HepG2 (cell line): ENCODE data around the gene CIROP. TPM values are rescaled to one million over a fixed set of nuclear protein-coding genes. Genes with fewer than 3 reads are reported as not detected.

Source experiments
- ARHGAP35 ChIP-seq: sonication (generic); formaldehyde crosslinking; IDR thresholded peaks from 2 replicates; pipeline ENCODE4 v1.9.0; 2022; ENCODE audit warnings: mild to moderate bottlenecking, inconsistent platforms, moderate library complexity, missing genetic modification reagents, borderline replicate concordance
- ATM ChIP-seq: fragments of 450-650 bp; IDR thresholded peaks from 2 replicates; pipeline ENCODE4 v1.7.1; 2017; ENCODE audit warnings: mild to moderate bottlenecking, borderline replicate concordance
- HMGA1 ChIP-seq: sonication (generic); formaldehyde crosslinking; conservative IDR thresholded peaks from 2 replicates; pipeline ENCODE4 v1.4.0; 2020; ENCODE audit warnings: missing genetic modification reagents
- MAZ ChIP-seq, 2 experiments: sonication (generic) in 1 of 2; formaldehyde crosslinking in 1 of 2; IDR thresholded peaks; 2 replicates each; pipeline versions ENCODE4 v1.5.0 to v1.6.1; 2012 to 2020; ENCODE audit warnings: low read depth in 2 of 2, mild to moderate bottlenecking in 2 of 2, borderline replicate concordance in 1 of 2, improper control_type of control experiment in 1 of 2, low read length in 1 of 2, missing genetic modification reagents in 1 of 2, moderate library complexity in 1 of 2
- MBNL3 ChIP-seq: fragments of 250-450 bp; sonication (Bioruptor Pico); conservative IDR thresholded peaks from 2 replicates; pipeline ENCODE4 v1.8.0; 2022; ENCODE audit warnings: mild to moderate bottlenecking, inconsistent platforms
- MTA3 ChIP-seq: sonication (generic); formaldehyde crosslinking; IDR thresholded peaks from 2 replicates; pipeline ENCODE4 v1.4.0; 2020; ENCODE audit warnings: missing genetic modification reagents
- NFYB ChIP-seq: sonication (generic); formaldehyde crosslinking; IDR thresholded peaks from 2 replicates; pipeline ENCODE4 v1.4.0; 2020; ENCODE audit warnings: missing genetic modification reagents
- PITX1 ChIP-seq: sonication (generic); formaldehyde crosslinking; IDR thresholded peaks from 2 replicates; pipeline ENCODE4 v1.5.1; 2020; ENCODE audit warnings: mild to moderate bottlenecking, missing genetic modification reagents
- RAD21 ChIP-seq: fragments of 450-650 bp; formaldehyde crosslinking; IDR thresholded peaks from 2 replicates; pipeline ENCODE4 v1.5.0; 2020; ENCODE audit warnings: mild to moderate bottlenecking
- RAD51 ChIP-seq: fragments of 450-650 bp; IDR thresholded peaks from 2 replicates; pipeline ENCODE4 v1.6.1; 2016; ENCODE audit warnings: borderline replicate concordance
- TBX2 ChIP-seq: sonication (generic); formaldehyde crosslinking; IDR thresholded peaks from 2 replicates; pipeline ENCODE4 v1.5.0; 2020; ENCODE audit warnings: missing genetic modification reagents, mild to moderate bottlenecking, borderline replicate concordance
- TEAD3 ChIP-seq: optimal IDR thresholded peaks from 2 replicates; pipeline ENCODE3; 2016; ENCODE audit warnings: borderline replicate concordance
- XRCC5 ChIP-seq: fragments of 200-400 bp; formaldehyde crosslinking; optimal IDR thresholded peaks from 2 replicates; pipeline ENCODE3; 2017; ENCODE audit warnings: mild to moderate bottlenecking, low read length
- ZBTB4 ChIP-seq: sonication (generic); formaldehyde crosslinking; IDR thresholded peaks from 2 replicates; pipeline ENCODE4 v1.4.0; 2020; ENCODE audit warnings: missing genetic modification reagents, mild to moderate bottlenecking, borderline replicate concordance
- ZFP91 ChIP-seq: sonication (generic); formaldehyde crosslinking; IDR thresholded peaks from 2 replicates; pipeline ENCODE4 v1.9.0; 2022; ENCODE audit warnings: missing genetic modification reagents, mild to moderate bottlenecking, borderline replicate concordance
- ZNF235 ChIP-seq: sonication (generic); formaldehyde crosslinking; IDR thresholded peaks from 2 replicates; pipeline ENCODE4 v1.8.1; 2023; ENCODE audit warnings: mild to moderate bottlenecking, missing genetic modification reagents, borderline replicate concordance
- ZNF263 ChIP-seq: sonication (generic); formaldehyde crosslinking; IDR thresholded peaks from 2 replicates; pipeline ENCODE4 v1.4.0; 2020; ENCODE audit warnings: missing genetic modification reagents
- ZNF512B ChIP-seq: sonication (generic); formaldehyde crosslinking; IDR thresholded peaks from 2 replicates; pipeline ENCODE4 v1.5.1; 2020; ENCODE audit warnings: missing genetic modification reagents, mild to moderate bottlenecking, borderline replicate concordance
- ZNF616 ChIP-seq: sonication (generic); formaldehyde crosslinking; IDR thresholded peaks from 2 replicates; pipeline ENCODE4 v1.5.0; 2020; ENCODE audit warnings: low read depth, mild to moderate bottlenecking, missing genetic modification reagents
- ZNF678 ChIP-seq: sonication (generic); formaldehyde crosslinking; IDR thresholded peaks from 2 replicates; pipeline ENCODE4 v1.4.0; 2020; ENCODE audit warnings: mild to moderate bottlenecking, missing genetic modification reagents
- ZNF747 ChIP-seq: sonication (generic); formaldehyde crosslinking; IDR thresholded peaks from 2 replicates; pipeline ENCODE4 v1.8.1; 2023; ENCODE audit warnings: missing genetic modification reagents, mild to moderate bottlenecking, borderline replicate concordance
- polyA plus RNA-seq, 8 experiments: library from polyadenylated mRNA; depleted of rRNA in 3 of 8; stranded (reverse) in 7 of 8; unstranded in 1 of 8; fragments of >200 nt; fragmentation: Illumina TruSeq in 4 of 8; extraction: Trizol in 4 of 8; gene quantifications; 2 replicates each; pipeline versions ENCODE4 v1.2.1 to v1.2.3, GENCODE V29; 2011 to 2016; ENCODE audit warnings: low read depth in 4 of 8, missing spikeins in 1 of 8, mixed read lengths in 1 of 8; ENCODE audit not compliant: insufficient read depth in 1 of 8
- total RNA-seq, 5 experiments: library from RNA; depleted of rRNA; stranded (reverse); fragments of >200 nt; fragmentation: Illumina TruSeq; extraction: Trizol; gene quantifications; 2 replicates each; pipeline ENCODE4 v1.2.3, GENCODE V29; 2016; ENCODE audit warnings: low read depth in 1 of 5

CIROP gene
- total and polyA plus RNA-seq, 2 of the 13 experiments (the other 11 are each of a cell fraction or from before 2014, with no cell fraction given), result 0.07 TPM; not detected in 1

- TF ChIP-seq ZNF616 (no peak), ATM (no peak), XRCC5 (peak; percentile 38), ZNF235 (CRISPR knock-in tag) (no peak), ZFP91 (CRISPR knock-in tag) (peak; percentile 30; the same call in 1 of the 2 replicates), MBNL3 (CRISPR knock-in tag) (no peak), ZNF678 (CRISPR knock-in tag) (no peak), PITX1 (CRISPR knock-in tag) (0 out of 2 replicates have a peak, but pooled peaks have one; percentile 50), MAZ (IDR thresholded peaks at IDR 0.05; ENCODE audit: borderline replicate concordance, low read depth, low read length) (no peak), MAZ (CRISPR knock-in tag; IDR thresholded peaks at IDR 0.05; ENCODE audit: low read depth) (peak; percentile 43; the same call in 1 of the 2 replicates), NFYB (CRISPR knock-in tag) (no peak), TBX2 (CRISPR knock-in tag) (peak; percentile 45; the same call in 1 of the 2 replicates), ZNF512B (CRISPR knock-in tag) (peak; percentile 97; the same call in 1 of the 2 replicates), RAD51 (no peak), HMGA1 (CRISPR knock-in tag) (no peak), TEAD3 (peak; percentile 19), MTA3 (no peak), RAD21 (CRISPR knock-in tag) (peak; percentile 77), ARHGAP35 (CRISPR knock-in tag) (0 out of 2 replicates have a peak, but pooled peaks have one; percentile 40), ZBTB4 (CRISPR knock-in tag) (0 out of 2 replicates have a peak, but pooled peaks have one; percentile 14), ZNF263 (peak; percentile 42; the same call in 1 of the 2 replicates), ZNF747 (CRISPR knock-in tag) (no peak)
These were observed 50.6 kb downstream of the CIROP start (continued) for GRCh38 chr14:23054000-23054811.
